Inferior parietal cortex (tissue), 1 donor: ENCODE data around the gene KCND3.
"Not testable (repeated sequence)": the region's sequence is repeated elsewhere in the genome, so short reads cannot be mapped to it uniquely, and the experiment has no call there.

Source experiments
- DNase-seq: peaks from one replicate; pipeline ENCODE4 v3.0.0-alpha.2; 2016; ENCODE audit errors: extremely low spot score

KCND3 gene

DNA sequence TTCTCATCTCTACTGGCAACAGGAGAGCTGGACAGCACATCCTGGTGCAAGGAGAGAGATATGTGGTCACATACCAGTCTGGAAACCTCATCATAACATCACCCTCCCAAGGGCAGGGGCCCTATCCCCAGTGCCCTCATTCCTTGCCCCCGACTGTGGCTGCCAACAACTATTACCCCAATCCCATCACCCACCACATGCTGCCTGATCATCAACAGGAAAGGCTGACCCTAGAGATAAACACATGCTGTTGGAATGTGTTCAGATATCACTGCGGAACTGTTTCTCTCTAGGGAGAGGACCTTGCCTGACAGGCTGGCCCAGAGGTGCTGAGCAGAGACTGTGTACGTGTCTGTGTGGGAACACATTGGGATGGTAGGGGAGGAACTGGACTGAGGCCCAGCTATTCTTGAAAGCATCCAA is 245.8 kb downstream of the KCND3 start:
- no peak for DNase-seq

- no peak for DNase-seq
Measured at GRCh38 chr1:111742938-111743549, 246.4 kb downstream of the KCND3 start.

- not testable (repeated sequence) for DNase-seq
Measured at GRCh38 chr1:111742292-111742691, 247.2 kb downstream of the KCND3 start.

DNA sequence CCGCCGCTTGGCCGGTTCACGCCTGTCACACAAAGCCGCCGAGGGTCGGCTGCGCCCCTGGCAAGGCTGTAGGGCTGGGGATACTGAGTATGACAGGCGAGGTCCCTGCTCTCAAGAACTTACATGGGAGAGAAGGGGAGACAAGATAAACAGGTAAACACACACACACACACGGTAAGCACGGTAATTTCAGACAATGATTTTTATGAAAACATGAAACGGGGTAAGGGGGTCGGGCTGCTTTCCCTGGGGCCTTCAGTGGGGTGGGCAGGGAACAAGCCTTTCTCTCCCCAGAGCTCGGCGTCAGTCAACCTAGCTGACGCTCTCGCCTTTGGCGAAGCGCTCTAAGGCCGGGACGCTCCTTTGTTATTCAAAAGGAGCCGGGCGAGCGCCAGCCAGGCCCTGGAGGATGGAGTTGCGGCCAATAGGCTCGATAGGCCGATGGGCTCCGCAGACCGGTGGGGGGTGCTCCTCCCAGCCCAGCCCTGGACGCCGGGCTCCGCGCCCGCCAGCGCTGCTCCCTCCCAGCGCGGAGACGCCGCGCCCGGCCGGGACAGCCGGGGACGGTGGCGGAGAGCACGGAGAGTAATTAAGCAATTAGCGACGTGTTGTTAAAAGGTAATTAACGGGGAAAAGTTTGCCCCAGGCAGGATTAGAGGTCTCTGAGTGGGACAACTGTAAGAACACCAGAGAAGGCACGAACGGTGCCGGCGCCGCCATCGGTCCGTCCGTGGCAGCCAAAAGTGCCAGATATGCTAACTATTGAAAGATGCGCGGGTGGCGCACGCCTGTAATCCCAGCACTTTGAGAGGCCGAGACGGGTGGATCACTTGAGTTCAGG is 249.3 kb downstream of the KCND3 start:
- peak; percentile 52 for DNase-seq

- DNase-seq, result peak; percentile 85
Measured at GRCh38 chr1:111739194-111739924, 250.1 kb downstream of the KCND3 start, which contains the start of gene INKA2. INKA2 (minus strand) TSS chr1:111739395; CDS start chr1:111739242, 153 bp downstream.

- DNase-seq, result peak; percentile 60
Measured at GRCh38 chr1:111738436-111739193, 250.9 kb downstream of the KCND3 start.

- DNase-seq, result no peak
Measured at GRCh38 chr1:111738133-111738435, 251.4 kb downstream of the KCND3 start.

DNA sequence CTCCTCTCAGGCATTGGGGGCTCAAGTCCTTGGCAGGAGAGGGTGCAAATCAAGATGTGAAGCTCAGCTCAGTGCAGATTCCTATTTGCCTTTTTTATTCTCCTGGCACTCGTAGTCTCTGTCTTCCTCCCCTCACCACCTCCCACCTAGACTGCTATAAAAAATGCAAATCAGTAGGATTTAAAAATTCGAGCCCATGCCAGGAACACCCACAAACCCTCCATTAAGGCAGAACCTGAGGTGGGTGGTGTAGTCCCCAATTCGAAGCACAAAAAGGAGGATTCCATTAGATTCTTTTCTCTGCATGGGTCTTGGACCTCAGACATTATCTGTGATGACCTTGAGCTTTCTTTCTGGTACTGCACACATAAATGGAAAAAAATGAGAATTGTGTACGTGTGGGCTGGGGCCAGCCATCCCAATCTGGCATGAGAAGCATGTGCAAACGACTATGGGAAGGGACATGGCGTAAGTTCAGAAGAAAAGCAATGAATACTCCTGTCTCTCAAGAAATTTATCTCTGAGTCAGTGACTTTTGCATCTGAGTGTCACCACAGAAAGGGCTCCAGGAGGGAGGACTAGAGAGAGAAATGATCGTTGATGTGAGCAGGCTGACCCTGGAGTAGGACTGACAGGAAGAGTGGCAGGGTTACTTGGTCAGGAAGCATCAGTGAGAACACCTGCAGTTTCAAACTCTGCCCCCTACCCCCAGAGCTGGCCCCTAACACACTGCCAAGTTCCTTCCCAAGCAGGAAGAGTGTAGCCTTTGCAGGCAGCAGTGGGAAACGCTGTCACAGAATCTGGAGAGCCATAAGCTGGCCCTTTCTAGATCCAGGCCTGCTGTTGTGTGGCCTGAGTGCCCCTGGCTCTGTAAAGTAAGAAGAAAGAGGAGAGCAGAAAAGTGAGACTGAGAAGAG is 252.0 kb downstream of the KCND3 start:
- peak; percentile 43 for DNase-seq

DNA sequence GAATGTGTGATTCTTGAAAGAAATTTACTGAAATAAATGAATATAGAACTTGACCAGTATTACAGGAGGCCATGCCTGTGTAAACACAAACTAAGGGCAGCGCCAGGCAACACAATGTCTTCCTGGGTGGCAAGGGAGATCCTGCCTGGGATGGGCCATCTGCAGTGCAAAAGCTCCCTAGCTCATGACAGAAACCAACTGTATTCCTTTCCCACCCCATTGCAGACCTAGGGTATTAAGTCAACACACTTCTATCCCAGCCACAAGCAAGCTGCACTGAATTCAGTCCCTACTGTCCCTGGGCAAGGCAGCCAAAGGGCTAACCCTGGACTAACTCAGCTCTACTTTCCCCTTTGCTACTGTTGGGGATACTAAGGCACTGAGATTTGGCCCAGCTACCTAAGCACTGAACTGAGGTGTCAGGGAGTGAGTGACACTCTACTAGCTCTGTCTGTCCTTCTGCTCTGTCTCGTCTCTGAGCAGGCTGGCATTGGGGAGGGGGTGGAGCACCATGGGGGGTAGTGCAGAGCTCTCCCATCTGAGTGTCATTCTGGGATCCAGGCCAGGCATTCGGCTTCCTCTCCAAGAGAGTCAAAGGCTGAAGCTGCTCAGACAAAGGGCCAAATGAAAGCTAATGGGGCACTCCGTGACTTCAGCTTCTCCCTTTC is 252.8 kb downstream of the KCND3 start:
- peak; percentile 81 for DNase-seq

GRCh38 chr1:111735858-111736544 is 253.5 kb downstream of the KCND3 start:
- DNase-seq, result no peak

DNA sequence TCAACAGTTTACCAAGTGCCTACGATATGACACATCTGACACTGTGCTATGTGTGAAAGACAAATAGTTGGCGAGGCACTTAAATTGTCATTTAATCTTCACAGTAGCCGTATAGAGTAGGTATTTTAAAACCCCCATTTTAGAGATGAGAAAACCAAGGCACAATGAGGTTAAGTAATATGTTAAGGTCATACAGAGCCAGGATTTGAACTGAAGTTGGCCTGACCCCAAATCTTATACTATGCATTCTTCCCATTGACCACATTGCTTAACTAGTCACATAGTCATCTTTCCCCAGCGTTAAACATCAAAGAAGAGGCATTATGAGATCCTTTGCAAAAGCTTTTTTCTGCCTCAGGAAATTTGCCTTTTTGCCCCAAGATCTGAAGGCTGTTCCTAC is 254.1 kb downstream of the KCND3 start:
- no peak for DNase-seq

DNA sequence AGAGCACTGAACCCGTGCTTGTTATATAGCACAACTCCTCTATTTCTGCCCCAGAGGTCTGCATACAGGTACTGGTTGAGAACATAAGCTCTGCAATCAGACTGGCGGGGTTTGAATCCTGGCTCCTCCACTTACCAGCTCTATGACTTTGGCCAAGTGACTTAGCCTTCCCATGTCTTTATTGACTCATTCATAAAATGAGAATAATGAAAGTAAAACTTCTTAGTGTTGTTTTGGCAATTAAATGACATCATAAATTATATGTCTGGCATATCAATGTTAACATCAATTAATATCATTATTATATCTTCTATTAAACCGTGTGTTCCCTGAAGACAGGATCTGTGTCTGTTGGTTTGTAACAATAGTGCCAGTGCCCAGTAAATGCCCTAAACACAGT is 254.6 kb downstream of the KCND3 start:
- DNase-seq, result no peak

GRCh38 chr1:111734426-111734825 is 255.0 kb downstream of the KCND3 start:
- DNase-seq, result no peak

DNA sequence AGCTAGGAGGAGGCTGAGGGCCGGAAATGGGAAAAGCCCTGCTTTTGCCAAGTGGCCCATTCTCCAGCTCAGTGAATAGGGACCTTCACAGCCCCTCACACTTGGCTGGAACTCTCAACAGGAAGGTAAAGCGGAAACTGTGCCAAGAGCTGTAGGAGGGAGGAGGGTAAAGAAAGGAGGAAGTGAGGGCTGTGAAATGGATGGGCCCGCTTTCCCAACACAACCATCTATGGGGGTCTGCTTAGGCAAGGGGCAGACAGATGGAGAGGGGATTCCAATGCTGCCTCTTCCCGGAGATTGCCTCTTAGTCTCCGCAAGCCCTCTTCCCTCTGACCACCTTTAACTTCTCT is 255.5 kb downstream of the KCND3 start:
- DNase-seq, result no peak

DNA sequence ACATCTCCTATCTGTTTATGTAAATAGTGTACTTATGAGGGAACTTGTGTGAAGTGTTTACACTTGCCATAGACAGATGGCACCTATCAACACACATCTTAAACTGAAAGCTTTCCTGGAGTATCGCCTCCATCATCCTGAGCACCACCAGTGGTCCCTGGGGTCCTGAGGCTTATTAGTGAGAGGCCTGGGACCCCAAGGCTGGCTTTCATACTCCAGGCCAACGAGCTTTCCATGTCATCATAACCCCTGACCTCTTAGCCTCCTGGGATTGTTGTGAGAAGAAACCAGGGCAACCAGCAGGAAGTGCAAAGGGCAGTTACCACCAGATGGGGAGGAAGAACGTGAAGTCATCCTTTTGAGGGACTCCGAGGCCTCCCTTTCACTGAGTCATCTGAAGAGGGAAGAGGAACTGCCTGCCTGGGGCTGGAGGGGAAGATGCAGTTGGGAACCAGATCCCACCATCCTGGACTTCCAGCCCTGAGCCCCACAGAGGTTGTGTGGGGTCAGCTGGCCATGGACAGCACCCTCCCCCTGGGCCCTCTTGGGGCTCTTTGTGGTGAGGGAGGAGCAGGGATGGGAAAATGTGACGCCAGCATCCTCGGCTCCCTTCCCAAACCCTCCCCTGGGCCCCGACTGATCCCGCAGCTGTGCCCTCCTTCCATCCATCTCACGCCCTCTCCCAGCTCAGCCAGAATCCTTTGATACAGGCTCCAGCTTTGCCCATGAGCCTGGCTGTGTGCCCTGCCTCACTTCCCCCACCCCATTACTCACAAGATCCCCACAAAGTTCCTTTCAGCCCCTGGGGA is 256.1 kb downstream of the KCND3 start:
- no peak for DNase-seq

- DNase-seq, result no peak
Measured at GRCh38 chr1:111732718-111733117, 256.8 kb downstream of the KCND3 start.

DNA sequence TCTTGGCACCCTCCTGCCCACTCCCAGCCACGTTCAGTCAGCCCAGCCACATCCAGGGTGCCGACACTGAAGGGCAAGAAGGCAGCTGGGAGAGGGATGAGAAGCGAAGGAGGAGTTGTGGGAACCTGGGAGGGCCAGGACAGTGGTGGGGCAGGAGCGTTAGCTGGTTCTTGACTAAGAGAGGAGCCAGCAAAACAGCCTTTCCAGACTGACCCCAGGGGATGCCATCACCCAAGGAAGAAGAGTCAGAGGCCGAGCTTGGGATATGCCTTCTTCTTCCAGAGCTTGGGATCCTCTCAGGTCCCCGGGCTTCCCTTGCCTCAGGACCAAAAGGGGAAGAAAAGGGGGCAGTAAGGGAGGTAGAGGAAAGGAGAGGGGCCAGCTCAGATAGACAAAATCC is 257.5 kb downstream of the KCND3 start:
- DNase-seq, result no peak

- DNase-seq, result no peak
Measured at GRCh38 chr1:111730706-111731105, 258.8 kb downstream of the KCND3 start.
